Mononuclear cell (primary cell): ENCODE results near the gene PHKB. TPM values are rescaled to one million over a fixed set of nuclear protein-coding genes. Genes with fewer than 3 reads are reported as not detected.
"Not testable (repeated sequence)": the region's sequence is repeated elsewhere in the genome, so short reads cannot be mapped to it uniquely, and the experiment has no call there.

Experiments used
- H3K27me3 ChIP-seq: 2 replicates; pipeline ENCODE4 v1.6.0; 2011; ENCODE audit warnings: low read length, control low read depth; ENCODE audit not compliant: insufficient read depth
- H3K4me1 ChIP-seq: 2 replicates; pipeline ENCODE4 v1.5.1; 2011; ENCODE audit warnings: mild to moderate bottlenecking, low read length, control low read depth; ENCODE audit not compliant: insufficient read depth
- H3K4me3 ChIP-seq: 2 replicates; pipeline ENCODE4 v1.5.1; 2011; ENCODE audit warnings: mild to moderate bottlenecking, low read length, moderate library complexity
- H3K9me3 ChIP-seq: 2 replicates; pipeline ENCODE4 v1.5.1; 2011; ENCODE audit warnings: low read depth, mild to moderate bottlenecking, control low read depth, low read length
- total RNA-seq: library from RNA; depleted of rRNA; stranded (reverse); fragments of >200 nt; gene quantifications from one replicate; pipeline ENCODE4 v1.2.3, GENCODE V29; 2012

PHKB gene
- total RNA-seq, 1 donor = 52.1 TPM

DNA sequence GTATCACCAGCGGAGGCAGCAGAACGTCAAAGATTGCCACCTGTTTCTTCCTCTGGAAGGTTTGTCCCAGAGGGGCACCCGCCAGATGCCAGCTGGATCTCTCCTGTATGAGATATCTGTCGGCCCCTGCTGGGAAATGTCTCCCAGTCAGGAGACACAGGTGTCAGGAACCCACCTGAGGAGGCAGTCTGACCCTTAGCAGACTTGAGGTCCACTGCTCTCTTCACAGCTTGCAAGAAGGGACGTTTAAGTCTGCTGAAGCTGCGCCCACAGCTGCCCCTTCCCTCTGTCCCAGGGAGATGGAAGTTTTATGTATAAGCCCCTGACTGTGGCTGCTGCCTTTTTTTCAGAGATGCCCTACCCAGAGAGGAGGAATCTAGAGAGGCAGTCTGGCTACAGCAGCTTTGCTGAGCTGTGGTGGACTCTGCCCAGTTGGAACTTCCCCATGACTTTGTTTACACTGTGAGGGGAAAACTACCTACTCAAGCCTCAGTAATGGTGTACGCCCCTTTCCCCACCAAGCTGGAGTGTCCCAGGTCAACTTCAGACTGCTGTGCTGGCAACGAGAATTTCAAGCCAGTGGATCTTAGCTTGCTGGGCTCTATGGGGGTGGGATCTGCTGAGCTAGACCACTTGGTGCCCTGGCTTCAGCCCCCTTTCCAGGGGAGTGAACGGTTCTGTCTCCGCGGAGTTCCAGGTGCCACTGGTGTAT lies 92.9 kb downstream of the PHKB start:
- Histone ChIP-seq H3K4me1 (no peaks in the 10 kb centered on the region), H3K9me3 (peaks cover 8% of the 10 kb centered on the region), H3K4me3 (no peak overlapping the region), H3K27me3 (no peaks in the 10 kb centered on the region)

DNA sequence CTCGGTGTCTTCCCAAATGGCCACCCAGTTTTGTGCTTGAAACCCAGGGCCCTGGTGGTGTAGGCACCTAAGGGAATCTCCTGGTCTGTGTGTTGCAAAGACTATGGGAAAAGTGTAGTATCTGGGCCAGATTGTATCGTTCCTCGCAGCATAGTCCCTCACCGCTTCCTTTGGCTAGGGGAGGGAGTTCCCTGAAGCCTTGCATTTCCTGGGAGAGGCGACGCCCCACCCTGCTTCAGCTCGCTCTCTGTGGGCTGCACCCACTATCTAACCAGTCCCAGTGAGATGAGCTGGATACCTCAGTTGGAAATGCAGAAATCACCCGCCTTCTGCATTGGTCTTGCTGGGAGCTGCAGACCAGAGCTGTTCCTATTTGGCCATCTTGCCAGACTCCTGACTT lies 93.5 kb downstream of the PHKB start:
- H3K27me3 ChIP-seq, H3K9me3 ChIP-seq, H3K4me3 ChIP-seq, H3K4me1 ChIP-seq: not testable (repeated sequence)

GRCh38 chr16:47561286-47561685 lies 100.2 kb downstream of the PHKB start:
- H3K4me3 ChIP-seq = no peak overlapping the region
- no peaks in the 10 kb centered on the region for H3K9me3 ChIP-seq
- peaks cover 21% of the 10 kb centered on the region for H3K4me1 ChIP-seq
- no peaks in the 10 kb centered on the region for H3K27me3 ChIP-seq

GRCh38 chr16:47562366-47562765 lies 101.2 kb downstream of the PHKB start:
- no peaks in the 10 kb centered on the region for H3K9me3 ChIP-seq
- H3K27me3 ChIP-seq = no peaks in the 10 kb centered on the region
- H3K4me1 ChIP-seq = peaks cover 31% of the 10 kb centered on the region
- no peak overlapping the region for H3K4me3 ChIP-seq

DNA sequence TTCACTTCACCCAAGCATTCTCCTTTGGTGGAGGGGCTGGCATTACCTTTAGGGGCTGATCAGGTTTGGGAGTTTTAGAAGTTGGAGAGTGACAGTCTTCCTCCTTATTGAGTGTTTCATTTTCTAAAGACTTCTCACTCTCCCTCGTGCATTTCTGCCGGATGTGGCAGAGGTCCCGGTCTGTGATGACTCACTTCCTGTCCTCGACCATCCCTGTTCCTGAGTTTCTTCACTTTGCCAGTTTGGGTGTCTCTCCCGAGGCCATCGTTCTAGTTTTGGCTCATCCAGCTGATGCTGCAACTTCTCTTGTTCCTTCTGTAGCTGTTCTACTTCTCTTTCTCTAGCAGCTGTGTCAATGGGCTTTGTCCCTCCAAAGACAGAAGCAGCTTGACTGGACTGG lies 104.3 kb downstream of the PHKB start:
- no peak overlapping the region for H3K4me3 ChIP-seq
- H3K9me3 ChIP-seq = no peaks in the 10 kb centered on the region
- peaks cover 43% of the 10 kb centered on the region for H3K4me1 ChIP-seq
- H3K27me3 ChIP-seq = no peaks in the 10 kb centered on the region

- Histone ChIP-seq H3K9me3 (no peaks in the 10 kb centered on the region), H3K27me3 (no peaks in the 10 kb centered on the region), H3K4me1 (peaks cover 43% of the 10 kb centered on the region), H3K4me3 (no peak overlapping the region)
Measured at GRCh38 chr16:47567321-47567720, 106.2 kb downstream of the PHKB start.

DNA sequence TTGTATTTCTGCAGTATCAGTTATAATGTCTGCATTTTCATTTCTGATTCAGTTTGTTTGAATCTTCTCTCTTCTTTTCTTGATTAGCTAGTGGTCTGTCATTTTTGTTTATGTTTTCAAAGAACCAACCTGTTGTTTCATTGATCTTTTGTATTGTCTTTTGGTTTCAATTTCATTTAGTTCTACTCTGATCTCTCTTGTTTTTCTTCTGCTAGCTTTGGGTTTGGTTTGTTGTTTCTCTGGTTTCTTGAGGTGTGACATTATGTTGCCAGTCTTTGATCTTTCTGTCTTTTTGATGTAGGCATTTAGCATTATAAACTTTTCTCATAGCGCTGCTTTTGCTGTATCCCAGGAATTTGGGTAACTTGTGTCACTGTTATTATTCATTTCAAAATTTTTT lies 107.2 kb downstream of the PHKB start:
- no peaks in the 10 kb centered on the region for H3K27me3 ChIP-seq
- no peaks in the 10 kb centered on the region for H3K9me3 ChIP-seq
- H3K4me3 ChIP-seq = no peak overlapping the region
- H3K4me1 ChIP-seq = peaks cover 46% of the 10 kb centered on the region

DNA sequence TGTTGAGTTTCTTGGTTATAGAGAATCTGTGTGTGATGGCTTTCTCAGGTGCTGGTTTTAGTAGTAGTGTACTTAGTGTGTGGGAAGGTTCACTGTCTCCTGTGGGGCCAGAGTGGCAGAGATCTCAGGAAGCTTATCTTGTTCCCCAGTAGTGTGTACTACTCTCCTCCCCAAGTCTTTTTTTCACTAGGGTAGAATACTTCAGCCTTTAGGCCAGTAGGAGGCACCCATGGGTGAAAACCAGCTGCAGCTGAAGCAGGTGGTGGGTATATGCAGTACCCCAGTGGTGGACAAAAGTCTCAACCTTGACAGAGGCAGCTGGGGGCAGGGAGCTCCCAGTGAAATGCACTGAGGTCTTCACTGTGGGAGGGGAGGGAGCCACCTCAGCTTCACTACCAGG lies 109.9 kb downstream of the PHKB start:
- H3K4me1 ChIP-seq = peaks cover 40% of the 10 kb centered on the region
- H3K4me3 ChIP-seq = no peak overlapping the region
- H3K9me3 ChIP-seq = no peaks in the 10 kb centered on the region
- H3K27me3 ChIP-seq = no peaks in the 10 kb centered on the region

DNA sequence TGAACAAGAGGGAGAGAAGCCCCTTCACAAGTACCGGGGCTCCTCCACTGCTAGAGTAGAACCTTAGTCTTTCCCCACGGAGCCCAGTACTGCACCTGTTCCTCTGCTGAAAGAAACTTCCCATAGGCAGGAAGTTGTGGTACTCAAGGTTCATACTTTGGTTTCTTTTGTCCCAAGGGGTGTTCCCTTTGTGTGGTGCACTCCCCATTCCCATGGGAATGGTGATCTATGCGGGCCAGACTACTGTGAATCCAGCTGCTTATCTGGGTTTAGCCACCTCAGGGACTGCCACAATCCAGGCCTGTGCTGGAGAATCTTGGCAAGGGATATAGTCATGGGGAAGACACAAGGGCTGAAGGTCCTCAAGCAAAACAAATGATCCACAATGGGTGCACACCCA lies 110.6 kb downstream of the PHKB start:
- Histone ChIP-seq H3K4me3 (no peak overlapping the region), H3K4me1 (peaks cover 34% of the 10 kb centered on the region), H3K9me3 (no peaks in the 10 kb centered on the region), H3K27me3 (no peaks in the 10 kb centered on the region)

- Histone ChIP-seq H3K9me3 (no peaks in the 10 kb centered on the region), H3K4me3 (no peak overlapping the region)
Measured at GRCh38 chr16:47574091-47575054, 113.2 kb downstream of the PHKB start.

DNA sequence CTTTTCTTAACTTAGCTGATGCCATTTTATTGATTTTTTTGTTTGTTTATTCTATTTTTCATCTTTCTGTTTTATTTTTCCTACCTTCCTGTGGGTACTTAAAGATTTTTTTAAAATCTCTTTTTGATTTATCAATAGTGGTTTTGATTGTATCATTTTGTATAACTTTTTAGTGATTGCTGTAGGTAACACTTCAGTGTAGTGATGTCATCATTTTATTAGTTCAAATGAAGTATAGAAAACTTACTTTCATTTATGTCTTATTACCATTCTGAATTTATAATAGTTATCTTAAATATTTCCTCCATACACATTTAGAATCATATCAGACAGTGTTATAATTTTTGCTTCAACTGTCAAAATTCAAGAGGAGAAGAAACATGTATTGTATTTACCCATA lies 115.9 kb downstream of the PHKB start:
- no peaks in the 10 kb centered on the region for H3K27me3 ChIP-seq
- H3K4me1 ChIP-seq = peaks cover 16% of the 10 kb centered on the region
- no peaks in the 10 kb centered on the region for H3K9me3 ChIP-seq
- no peak overlapping the region for H3K4me3 ChIP-seq

More at GRCh38 chr16:47574091-47575054, 113.2 kb downstream of the PHKB start:
- H3K27me3 ChIP-seq = no peaks in the 10 kb centered on the region
- peaks cover 16% of the 10 kb centered on the region for H3K4me1 ChIP-seq

DNA sequence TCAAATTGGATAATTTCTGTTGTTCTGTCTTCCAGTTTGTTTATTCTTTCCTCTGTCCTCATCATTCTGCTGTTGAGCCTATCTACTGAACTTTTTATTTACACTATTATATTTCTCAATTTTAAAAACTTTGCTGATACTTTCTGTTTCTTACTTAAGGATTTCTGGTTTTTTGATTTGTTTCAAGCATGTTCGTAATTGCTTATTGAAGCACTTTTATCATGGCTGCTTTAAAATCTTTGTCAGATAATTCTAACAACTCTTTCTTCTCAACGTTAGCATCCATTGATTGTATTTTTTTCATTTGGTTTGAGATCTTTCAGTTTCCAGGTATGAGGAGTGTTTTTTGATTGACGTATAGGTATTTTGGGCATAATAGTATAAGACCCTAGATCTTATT lies 116.9 kb downstream of the PHKB start:
- H3K4me3 ChIP-seq = no peak overlapping the region
- no peaks in the 10 kb centered on the region for H3K9me3 ChIP-seq
- peaks cover 16% of the 10 kb centered on the region for H3K4me1 ChIP-seq
- H3K27me3 ChIP-seq = no peaks in the 10 kb centered on the region

DNA sequence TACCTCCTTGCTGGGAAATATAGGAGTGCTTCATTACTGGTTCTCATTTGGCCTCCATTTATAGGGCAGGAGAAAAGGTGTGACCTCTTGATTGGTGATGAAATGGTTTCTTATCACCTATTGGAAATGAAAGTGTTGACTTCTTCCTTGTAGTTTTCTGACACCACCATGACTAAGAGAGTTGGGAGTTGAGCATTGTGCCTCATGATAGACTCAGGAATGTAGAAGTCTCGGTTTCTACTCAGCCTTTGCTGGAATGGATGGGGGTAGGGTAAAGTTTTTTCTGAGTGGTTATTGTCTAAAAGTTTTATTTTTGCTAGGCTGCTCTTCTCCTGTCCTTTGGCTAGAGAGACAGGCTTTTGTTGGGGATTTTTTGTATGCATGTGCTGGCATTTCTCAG lies 117.4 kb downstream of the PHKB start:
- peaks cover 11% of the 10 kb centered on the region for H3K4me1 ChIP-seq
- H3K27me3 ChIP-seq = no peaks in the 10 kb centered on the region
- H3K9me3 ChIP-seq = no peaks in the 10 kb centered on the region
- H3K4me3 ChIP-seq = no peak overlapping the region

DNA sequence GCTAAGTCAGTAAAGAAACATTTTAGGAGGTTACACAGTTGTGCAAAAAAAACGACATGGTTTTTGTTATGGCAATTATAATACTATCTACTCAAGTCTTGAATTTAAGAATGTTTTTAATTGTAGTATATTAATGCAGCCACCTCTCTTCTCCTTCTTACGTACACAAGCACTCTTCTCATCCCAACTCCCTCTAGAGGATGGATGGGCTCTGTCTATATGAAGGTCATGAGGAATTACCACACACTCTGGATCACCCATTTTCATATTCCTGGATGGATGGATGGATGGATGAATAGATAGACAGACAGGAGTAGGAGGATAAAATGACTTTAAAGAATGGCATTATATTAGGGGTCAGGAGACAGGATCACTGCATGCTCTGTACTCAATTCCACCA lies 120.0 kb downstream of the PHKB start:
- Histone ChIP-seq H3K4me3 (no peak overlapping the region), H3K9me3 (no peaks in the 10 kb centered on the region), H3K4me1 (no peaks in the 10 kb centered on the region), H3K27me3 (no peaks in the 10 kb centered on the region)

DNA sequence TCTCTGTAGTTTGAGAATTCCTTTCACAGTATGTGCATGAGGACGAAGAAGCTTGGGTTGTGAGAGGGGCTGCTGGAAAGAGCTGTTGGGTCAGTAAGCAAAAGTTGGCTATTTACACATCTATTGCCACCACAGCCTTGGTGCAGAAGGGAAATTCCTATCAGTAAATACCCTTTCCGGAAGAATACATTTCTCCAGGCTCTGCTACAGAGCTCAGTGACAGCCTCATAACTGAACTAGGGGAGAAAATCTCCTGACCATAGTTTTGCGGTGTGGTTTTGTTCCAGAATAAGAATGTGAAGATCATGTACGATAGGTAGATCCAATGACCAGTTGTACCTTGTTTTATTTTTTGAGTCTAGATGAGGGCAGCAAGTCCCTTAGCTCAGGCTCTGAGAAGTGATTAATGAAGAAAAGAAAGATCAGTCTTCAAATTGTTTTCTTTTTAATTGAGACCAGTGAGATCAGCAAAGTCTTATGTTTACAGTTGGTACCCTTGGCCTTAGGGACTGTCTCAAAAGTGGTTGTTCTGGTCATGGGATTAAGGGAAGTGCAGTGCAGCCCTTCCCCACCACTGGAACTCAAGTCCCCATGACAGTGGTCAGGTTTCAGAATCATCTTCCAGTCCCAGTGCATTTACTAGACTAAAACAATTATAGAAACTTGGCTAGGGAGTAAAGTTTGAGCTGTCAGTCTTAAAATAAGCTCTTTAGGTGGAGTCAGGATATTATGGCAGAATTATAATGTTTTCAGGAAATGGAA lies 123.5 kb downstream of the PHKB start:
- Histone ChIP-seq H3K4me3 (no peak overlapping the region), H3K4me1 (no peaks in the 10 kb centered on the region), H3K9me3 (no peaks in the 10 kb centered on the region), H3K27me3 (no peaks in the 10 kb centered on the region)
